ENCODE data around the gene DMD.
"Not testable (repeated sequence)": the region's sequence is repeated elsewhere in the genome, so short reads cannot be mapped to it uniquely, and the experiment has no call there.

Gene DMD

DNA sequence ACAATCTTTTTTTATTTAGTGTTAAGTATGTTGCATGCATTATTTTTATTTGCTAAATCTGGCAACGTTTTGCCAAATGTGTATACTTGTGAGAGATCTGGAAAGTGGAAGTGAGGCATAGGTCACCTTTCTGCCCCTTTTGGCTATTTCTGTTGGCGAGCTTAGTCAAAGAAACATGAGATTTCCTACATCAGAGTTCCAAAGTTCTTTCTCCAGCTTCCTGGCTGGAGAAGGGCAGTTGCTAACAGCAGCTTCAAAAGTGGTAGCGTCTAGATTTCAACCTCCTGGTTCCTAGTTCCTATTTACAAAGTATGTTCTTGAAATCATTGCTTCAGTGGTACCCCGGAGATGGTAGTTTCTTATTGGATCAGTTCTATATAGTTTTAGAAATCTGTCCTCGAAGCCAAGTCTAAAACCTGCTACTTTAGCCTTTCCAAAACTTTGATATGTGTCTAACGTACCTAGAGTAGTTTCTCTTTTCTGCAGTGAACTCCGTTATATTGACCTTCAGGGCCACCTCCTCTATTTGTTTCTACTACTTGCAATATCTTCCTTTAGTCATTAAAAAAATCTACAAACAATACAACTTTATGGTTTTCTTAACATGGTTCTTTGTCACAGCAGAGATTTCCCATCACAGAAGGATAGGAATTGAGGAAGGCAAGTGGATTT is 1683.8 kb downstream of the DMD start:
- no peak for DNase-seq (ENCODE audit: low read depth in 2 of 2)

DNA sequence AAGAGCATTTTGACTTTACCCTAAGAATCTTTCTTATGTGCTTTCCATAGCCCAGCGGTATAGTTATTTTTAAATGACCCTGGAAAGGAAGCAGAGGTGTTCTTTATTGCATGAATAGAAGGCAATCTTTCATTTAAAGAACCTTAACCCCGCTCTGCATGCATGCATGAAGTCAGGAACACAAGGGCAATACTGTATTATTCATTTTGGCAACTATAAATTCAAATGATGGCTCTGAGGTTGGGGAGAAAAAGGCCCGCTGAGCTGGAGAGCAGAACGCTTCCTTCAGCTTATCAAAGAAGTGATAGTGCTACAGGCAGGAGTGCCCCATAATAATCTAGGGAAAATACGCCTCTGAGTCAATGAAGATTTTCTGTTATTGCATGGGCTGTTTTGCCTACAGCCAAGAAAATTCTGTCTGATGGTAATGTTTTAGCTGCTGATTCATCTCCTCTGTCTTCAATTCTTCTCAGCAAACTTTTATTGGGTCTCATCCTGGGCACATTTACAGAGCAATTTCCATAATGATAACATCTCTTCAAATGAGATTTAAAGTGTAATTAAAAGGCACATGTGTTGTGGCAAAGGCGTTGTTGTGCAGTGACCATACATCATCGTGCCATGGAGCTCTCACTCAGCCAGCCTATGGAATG is 1687.3 kb downstream of the DMD start:
- no peak for DNase-seq (ENCODE audit: low read depth in 2 of 2)

DNA sequence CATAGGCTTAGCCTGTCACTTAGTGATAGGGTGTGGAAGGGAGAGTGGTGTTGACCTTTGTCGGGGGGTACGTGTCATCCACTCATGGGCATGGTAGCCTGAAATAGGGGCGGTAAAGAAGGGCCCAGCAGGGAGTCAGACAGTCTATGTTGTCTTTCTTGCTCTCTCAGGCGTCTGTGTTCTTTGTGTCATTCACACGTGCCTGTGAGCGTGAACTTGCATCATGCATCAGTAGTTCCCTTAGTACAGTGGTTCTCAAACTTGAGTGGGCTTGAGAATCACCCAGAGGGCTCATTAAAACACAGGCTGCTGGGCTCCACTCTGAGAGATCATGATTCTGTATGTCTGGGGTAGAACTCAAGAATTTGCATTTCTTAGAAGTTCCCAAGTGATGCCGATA is 1688.6 kb downstream of the DMD start:
- no peak for DNase-seq (ENCODE audit: low read depth in 2 of 2)

DNA sequence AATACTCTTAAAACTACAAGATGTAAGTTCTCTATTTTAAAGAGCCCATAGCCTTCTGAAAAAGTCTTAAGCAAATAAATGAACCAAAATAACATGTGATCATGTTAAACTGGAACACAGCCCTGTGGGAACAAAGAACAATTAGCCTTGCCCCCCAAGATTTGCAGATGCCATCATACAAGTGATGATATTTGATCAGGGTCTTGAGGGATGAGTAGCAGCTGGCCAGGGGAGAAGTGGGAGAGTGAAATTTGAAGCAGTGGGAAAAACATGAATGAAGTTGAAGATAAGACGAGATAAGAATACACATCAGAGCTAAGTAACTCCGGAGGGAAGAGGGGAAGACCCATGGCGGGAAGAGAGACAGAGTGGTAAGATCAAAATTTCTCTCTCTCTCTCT is 1689.4 kb downstream of the DMD start:
- no peak for DNase-seq (ENCODE audit: low read depth in 2 of 2)

DNA sequence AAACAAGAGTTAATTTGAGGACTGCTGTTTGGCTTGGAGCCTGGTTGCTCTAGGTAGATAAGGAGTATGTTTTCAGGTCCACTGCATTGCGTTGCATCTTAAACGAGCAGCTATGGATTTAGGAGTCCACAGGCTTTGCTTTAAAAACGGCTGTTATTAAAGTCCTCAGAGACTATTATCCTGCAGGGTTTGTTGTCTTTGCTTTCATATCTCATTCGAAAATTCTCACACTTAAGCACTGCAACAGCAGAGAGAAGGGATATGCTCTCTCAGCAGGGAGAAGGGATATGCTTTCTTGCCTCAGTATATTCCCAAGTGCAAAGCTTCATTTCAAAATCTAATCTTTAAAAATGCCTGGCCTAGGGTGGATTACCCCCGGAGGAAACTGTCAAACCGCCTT is 1694.8 kb downstream of the DMD start:
- DNase-seq (ENCODE audit: low read depth in 2 of 2): no peak

DNA sequence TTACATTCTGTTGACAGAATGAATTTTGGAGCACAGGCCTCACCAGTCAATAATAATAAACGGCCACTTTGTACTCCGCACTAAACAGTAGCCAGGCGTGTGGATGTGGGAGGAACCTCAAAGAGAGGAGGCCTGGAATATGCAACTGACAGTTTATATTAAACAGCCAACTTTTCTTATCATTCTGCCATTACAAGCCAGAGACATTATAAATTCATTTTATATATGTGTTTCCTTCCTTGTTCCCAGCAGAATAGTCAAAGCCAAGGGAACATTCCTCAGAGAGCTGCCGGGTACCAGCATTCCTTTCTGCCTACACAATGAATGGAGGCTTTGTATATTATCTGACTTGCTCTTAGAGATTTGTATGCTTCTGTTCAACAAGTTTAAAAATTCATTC is 1703.0 kb downstream of the DMD start:
- no peak for DNase-seq (ENCODE audit: low read depth in 2 of 2)

DNA sequence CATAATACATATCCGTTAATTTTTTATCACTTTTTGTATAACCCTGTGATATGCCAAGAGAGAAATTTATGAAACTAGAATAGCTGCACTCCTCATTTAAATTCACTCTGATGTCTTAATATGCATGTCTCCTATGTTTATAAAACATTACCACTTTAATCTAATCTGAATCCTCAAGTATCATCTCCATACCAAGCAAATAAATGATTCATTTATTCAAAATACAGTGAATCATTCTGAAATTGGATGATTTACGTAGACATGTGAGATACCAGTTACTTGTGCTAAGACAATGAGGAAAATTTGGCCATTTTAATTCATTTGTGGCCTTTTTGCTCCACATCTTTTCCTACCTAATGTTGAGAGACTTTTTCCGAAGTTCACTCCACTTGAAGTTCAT is 1704.4 kb downstream of the DMD start:
- no peak for DNase-seq (ENCODE audit: low read depth in 2 of 2)

DNA sequence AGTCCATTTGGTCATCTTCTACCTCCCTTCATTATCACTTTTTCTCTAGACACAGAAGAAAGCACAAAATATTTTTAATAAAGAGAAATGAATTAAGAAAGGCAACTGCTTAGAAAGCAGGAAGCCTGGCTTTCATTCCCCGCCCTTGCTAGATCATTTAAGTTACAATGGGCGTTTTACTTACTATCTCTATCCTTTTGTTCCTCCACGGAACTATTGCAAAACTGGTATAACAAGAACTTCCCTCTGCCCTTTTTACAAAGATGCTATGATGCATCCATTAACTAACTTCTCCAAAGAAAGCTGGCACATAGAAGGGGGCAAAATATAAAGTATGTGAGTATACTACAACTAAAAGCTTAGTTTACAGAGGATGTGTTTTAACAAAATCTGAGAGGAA is 1705.0 kb downstream of the DMD start:
- DNase-seq (ENCODE audit: low read depth in 2 of 2): no peak

DNA sequence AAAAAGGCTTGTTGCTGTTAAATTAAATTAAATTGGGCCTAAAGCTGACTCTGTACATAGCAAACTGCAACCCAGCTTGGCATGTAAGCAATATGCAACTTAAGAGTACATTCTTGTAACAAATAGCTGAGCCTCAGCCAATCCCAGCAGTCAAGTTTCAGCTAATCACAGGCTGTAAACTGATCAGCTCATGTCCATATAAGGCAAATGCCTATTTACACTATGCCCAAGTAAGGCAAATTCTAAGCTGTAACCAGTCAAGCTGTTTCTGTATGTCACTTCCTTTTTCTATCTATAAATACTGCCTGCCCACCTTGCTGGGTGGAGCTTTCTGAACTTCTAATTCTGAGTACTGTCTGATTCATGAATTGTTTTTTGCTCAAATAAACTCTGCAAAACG is 1710.4 kb downstream of the DMD start:
- DNase-seq (ENCODE audit: low read depth in 2 of 2): no peak

DNA sequence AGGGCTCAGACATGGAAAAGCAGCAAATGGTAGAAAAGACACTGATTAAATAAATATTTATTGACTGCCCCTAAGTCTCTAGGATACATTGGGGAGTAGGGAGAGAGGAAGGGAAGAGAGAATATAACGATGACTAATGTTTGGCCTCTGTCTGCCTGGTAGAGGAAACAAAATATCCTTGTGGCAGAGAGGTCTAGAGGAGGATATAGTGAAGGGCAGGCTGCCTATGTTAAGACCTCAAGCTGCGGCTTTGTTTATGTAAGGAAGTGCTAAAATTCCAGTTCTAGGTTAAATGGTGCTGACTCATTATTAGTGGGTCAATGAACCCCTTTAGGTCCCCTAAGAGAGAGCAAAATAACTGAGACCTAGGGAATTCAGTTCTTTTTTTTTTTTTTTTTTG is 1712.2 kb downstream of the DMD start:
- DNase-seq (ENCODE audit: low read depth in 2 of 2): no peak

DNA sequence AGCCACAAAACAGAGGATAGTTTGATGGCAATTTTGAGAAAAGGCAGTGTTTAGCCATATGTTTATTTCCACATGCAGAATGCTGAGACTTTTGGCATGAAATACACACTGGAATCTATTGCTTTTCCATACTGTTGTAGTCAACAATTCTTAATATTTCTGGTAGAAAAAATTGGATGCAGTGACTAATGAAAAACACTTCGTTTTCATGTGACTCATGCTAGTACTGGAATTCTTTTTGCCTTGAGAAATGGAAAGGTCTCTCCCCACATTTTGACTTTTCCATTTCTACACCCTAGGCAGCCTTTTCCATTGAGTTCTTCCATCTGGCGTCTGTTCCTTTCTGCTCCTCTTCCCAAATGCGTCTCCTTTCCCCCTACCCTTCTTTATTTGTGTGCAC is 1714.3 kb downstream of the DMD start:
- no peak for DNase-seq (ENCODE audit: low read depth in 2 of 2)

DNA sequence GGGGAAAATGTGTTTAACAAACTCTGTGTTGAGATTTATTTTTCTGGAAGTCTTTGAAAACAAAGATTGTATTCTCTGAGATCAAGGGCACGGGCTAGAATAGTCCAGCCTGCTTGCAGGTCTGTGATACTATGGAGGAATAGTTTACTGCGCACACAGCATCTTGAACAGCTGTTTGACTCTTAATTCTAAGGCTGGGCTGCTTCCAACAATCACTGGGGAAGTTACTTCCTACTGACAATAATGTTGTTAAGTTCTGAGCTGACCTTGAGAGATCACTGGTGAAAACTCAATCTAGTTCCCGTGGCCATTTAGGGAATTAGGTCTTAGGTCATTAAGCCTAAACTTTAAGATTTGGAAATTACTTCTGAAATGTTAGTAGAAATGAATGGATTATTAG is 1723.4 kb downstream of the DMD start:
- no peak for DNase-seq (ENCODE audit: low read depth in 2 of 2)

DNA sequence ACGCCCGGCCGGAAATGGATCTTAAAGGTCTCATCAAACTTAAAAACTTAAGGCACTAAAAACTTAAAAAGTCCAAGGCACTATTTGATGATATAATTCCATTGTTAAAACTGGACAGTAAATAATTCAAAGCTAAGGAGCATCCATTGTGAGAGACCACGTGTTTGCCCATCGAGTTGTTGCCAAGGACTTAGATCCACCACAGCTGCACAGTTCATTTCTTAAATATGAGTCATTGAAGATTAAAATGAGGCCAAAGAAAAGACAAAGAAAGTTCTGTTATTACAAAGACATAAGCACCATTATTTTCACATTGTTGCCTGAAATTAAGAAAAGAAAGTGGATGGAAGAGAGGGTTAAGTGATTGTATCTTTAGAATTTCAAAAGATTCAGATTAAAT is 1728.0 kb downstream of the DMD start:
- no peak for DNase-seq (ENCODE audit: low read depth in 2 of 2)

DNA sequence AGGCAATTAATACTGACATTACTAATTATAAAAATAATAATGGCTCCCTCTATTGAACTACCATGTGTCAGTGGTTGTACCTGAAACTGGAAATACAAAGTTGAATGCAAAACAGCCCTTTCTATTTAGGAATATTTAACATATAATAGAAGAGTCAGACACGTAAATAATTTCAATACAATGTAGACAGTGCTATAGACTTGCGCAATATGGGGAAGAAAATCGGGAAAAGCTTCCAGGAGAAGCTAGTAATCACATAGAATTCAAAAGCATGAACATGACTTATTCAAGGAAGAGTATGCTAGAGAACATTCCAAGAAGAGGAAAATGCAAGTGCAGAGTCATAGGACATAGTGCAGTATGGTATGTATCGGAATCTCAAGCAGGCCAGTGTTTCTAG is 1730.7 kb downstream of the DMD start:
- no peak for DNase-seq (ENCODE audit: low read depth in 2 of 2)

DNA sequence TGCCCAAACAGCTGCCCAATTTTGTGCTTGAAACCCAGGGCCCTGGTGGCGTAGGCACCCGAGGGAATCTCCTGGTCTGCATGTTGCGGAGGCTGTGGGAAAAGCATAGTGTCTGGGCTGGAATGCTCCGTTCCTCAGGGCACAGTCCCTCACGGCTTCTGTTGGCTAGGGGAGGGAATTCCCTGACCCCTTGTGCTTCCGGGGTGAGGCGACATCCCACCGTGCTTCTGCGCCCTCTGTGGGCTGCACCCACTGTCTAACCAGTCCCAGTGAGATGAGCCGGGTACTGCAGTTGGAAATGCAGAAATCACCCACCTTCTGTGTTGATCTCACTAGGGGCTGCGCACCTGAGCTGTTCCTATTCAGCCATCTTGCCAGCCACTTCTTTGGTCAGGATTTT is 1740.1 kb downstream of the DMD start:
- DNase-seq (ENCODE audit: low read depth in 2 of 2): no peak

DNA sequence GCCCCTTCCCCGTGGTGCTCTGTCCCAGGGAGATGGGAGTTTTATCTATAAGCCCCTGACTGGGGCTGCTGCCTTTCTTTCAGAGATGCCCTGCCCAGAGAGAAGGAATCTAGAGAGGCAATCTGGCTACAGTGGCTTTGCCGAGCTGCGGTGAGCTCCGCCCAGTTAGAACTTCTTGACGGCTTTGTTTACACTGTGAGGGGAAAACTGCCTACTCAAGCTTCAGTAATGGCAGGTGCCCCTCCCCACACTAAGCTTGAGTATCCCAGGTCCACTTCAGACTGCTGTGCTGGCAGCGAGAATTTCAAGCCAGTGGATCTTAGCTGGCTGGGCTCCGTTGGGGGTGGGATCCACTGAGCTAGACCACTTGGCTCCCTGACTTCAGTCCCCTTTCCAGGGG is 1740.6 kb downstream of the DMD start:
- DNase-seq (ENCODE audit: low read depth in 2 of 2): not testable (repeated sequence)

DNA sequence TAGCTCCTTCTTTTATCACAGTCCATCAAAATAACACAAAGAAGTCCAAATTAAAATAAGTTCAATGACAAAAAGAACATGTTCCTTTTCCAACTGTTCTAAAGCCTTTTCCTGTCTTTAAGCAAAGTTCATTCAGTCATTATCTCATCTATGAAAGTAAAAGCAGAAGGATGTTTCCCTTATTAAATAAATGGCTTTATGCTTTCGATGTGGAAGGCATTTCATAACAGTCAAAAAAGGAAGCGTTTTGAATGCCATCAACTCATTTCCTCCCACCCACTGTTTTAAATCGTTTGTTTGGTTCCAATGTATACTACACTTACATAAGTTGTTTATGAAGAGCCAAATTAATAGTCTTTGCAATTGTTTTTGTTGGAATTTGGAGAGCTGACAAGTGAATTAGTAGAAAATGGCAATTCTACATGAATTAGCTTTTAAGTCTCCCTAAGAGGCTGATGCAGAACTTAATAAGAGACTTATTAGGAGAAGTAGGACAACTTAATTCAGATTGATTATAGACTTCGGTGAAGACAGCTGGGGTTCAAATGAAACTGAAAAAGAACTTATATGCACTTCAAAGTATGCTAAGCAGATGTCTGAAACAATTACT is 1746.9 kb downstream of the DMD start:
- no peak for DNase-seq (ENCODE audit: low read depth in 2 of 2)

DNA sequence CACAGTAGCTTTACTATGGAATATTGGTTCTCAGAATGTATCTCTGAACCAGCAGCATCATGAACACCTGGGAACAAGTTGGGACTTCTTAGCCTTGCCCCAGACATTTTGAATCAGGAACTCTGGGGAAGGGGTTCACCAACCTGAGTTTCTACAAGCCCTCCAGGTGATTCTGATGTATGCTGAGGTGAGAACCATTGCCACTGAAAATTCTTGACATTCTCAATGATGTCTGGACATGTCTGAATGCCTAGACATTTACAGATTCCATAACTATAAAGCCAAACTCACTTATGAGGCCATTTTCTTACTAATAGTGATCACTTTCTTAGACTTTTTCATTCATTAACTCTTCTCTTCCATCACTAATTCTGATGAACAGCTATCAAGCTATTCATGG is 1750.1 kb downstream of the DMD start:
- DNase-seq (ENCODE audit: low read depth in 2 of 2): no peak

DNA sequence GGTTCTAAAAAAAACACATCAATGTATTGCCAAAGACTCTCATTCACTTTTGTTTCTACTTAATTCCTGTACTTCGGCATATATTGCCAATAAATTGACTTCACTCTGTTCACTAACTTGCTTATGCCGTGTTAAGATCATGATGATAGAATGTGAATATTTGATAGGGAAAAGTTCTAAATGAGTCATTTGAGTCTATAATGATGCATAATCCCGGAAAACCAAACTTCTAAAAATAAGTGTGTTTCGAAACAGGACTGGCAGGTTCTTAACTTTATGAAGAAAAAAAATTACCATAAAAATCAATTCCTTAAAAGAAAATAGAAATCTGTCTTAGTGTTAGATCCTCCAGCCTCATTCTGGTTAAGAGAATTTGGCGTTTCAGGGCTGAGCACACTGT is 1752.0 kb downstream of the DMD start:
- no peak for DNase-seq (ENCODE audit: low read depth in 2 of 2)

DNA sequence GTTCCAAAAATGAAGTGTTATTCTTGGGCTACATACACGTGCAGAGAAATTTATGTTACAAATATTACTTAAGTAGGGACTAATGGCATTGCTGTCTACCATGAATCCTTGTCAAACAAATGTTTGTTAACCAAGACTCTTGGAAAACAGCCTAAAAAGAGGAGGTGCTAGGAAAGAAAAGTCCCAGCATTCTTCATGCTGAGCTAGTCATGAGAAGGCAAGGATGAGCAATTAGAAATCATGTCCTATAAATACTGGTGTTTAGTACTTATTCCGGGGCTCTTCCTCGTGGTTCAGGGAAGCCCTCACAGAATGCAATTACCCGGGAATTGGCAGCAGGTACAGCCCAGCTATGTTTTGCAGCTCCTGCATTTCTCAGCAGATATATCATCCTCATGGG is 1761.4 kb downstream of the DMD start:
- no peak for DNase-seq (ENCODE audit: low read depth in 2 of 2)

DNA sequence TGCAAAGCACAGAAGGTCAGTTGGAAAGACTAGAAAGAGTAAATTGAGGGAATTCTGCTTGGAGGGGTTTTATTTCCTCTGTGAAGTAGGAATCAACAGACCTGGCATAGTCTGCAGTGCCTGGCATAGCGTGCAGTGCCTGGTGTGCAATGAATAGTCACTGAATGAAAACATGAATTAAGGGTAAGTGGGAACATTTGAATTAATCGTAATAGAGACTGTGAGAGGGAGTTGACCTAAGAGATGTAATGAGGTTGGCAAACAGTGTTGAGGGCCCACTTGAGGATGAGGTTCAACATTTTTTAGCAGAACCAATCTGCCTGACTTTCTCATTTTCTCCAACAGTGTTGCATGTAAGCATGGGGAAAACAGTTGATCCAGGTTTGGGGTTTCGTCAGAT is 1762.3 kb downstream of the DMD start:
- DNase-seq (ENCODE audit: low read depth in 2 of 2): no peak

DNA sequence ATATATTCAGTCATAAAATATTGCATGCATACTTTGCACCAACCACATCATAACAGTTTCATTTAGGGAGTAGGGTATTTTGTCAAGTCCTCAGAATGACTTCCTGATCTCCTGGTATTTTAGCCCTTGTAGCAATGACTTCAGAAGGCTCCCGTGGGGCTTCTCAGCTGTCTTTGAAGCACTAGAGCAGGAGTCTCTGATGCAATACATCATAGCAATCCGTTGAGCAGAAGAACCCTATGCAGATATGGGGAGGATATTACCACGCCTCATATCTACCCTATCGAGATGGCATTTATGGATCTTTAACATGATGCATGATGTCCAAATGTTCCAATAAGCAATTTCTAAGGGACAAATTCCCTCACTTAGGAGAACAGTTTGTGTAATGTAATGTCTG is 1765.8 kb downstream of the DMD start:
- DNase-seq (ENCODE audit: low read depth in 2 of 2): no peak

DNA sequence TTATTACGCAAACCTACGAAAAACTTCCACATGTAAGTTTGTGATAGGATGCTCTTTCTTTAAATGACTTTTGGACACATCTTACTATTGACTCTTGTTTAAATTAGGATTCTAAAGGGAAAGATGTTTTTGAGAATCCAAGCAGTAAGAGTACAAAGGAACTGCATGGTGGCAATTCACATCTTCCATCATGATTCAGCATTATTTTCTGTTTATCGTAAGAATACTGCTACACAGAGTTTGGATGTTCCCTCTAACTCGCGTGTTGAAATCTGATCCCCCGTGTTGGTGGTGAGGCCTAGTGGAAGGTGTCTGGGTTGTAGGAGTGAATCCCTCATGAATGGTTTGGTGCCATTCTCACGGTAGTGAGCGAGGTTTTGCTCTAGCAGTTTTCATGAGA is 1767.7 kb downstream of the DMD start:
- no peak for DNase-seq (ENCODE audit: low read depth in 2 of 2)

DNA sequence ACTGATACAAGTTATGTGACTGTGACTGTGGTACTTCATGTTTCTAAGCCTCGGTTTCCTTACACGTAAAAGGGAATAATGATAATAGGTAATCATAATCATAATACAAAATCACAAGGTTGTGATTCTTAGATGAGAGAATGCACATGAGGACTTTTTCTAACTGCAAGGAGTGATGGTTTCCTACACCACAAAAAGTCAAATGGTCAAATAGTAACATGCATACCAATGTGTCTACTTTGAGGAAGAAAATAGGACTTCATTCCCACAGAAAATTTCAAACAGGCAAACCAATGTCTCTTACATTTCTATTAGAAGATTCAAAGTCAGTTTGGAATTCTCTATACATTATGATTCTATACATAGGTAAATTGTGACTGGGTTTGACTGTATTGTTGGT is 1770.8 kb downstream of the DMD start:
- DNase-seq (ENCODE audit: low read depth in 2 of 2): no peak

Data from activated CD4-positive, alpha-beta T cell treated with anti-CD3 and anti-CD28 coated beads for 24 hours (primary cell).